Cortex of kidney (tissue), 1 donor: ENCODE measurements around the gene LRRC39.
A peak's percentile ranks its signal among the peaks of the same experiment; 100 is the strongest.

ENCODE experiments used
- DNase-seq: peaks from one replicate; lab custom pipeline; 2025; lab: John Stamatoyannopoulos, UW

Gene LRRC39

DNA sequence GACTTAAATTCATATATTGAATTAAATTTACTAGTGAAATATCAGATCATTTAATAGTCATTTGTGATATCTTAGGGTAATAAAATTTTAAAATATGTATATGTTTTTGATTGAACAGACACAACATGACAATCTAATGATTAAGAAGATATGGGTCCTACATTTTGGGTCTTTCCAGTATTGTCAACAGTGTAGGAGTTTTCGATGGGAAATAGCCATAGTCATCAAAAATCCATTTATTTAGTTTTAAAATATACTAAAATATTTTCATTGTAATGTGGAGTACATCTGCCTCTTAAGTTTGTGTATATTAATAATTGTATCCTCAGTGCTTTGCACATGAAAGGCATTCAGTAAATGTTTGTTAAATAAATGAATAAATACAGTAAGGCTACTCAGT is 31.1 kb downstream of the LRRC39 start:
- DNase-seq: no peak

DNA sequence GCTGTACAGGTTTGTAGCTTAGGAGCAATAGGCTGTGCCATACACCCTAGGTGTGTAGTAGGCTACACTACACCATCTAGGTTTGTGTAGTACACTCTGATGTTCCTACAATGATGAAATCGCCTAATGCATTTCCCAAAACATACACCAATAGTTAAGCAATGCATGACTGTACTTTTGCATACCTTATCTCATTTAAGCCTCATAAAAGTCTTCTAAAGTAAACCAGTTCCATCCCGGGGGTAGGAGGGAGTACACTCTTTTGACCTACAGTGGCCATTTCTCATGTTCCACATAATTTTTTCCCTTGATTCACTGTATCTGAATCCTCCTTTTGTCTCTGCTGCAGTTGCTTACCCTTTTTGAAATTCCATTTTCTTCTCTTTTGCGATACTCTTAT is 32.9 kb downstream of the LRRC39 start:
- DNase-seq: no peak

GRCh38 chr1:100142343-100142742 is 35.7 kb downstream of the LRRC39 start:
- no peak for DNase-seq

DNA sequence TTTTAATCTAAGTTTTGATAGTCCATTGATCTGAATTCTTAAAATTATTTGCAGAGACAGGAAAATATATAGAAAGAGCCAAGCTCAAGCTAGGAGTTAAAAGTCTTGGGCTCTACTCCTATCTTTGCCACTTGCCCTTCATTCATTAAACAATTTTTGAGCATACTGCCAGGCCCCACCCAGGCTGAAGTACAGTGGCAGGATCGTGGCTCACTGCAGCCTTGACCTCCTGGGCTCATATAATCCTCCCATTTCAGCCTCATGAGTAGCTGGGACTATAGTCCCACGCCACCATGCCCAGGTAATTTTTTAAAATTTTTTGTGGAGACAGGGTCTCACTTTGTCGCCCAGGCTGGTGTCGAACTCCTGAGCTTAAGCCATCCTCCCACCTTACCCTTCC is 36.9 kb downstream of the LRRC39 start:
- DNase-seq: no peak

DNA sequence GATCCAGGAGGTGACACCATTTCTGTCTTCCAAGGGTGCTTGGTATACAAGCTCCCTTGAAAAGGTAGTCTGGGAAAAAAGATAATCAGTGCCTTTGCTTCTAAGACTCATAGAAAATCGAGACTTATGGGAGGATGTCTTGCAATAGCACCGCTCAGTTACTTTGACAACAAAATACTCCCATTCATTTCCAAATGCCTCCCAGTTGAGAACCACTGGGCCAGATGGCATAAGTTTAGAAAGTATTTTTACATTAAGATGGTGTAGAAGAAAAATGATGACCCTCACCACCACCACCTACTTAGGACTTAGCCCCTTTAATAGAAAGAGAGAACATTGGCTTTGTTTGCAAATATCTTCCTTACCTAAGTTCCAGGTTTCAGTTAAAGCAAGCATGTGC is 40.5 kb downstream of the LRRC39 start:
- no peak for DNase-seq

DNA sequence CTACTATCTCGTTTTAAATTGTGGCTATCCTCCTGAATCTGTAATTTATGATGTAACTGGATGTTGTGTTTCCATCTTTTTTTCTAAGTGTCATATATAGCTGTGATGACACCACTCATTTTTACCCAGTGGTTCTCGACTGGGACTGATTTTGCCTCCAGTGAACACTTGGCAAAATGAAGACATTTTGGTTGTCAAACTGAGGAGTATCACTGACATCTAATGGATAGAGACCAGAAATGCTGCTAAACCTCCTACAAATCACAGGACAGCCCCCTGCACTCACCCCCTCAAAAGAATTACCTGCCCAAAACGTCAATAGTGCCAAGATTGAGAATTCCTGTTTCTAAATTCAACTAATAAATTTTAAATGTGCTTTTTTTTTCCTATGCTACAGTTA is 43.2 kb downstream of the LRRC39 start:
- no peak for DNase-seq

GRCh38 chr1:100132566-100133477 is 45.2 kb downstream of the LRRC39 start, which contains the start of the genes SASS6 and TRMT13:
Gene SASS6 (minus strand): TSS chr1:100132930. CDS start chr1:100132814, 116 bp downstream.
Gene TRMT13 (plus strand): TSS chr1:100133163. CDS start chr1:100133169, 6 bp downstream.
- peak; percentile 16 for DNase-seq

DNA sequence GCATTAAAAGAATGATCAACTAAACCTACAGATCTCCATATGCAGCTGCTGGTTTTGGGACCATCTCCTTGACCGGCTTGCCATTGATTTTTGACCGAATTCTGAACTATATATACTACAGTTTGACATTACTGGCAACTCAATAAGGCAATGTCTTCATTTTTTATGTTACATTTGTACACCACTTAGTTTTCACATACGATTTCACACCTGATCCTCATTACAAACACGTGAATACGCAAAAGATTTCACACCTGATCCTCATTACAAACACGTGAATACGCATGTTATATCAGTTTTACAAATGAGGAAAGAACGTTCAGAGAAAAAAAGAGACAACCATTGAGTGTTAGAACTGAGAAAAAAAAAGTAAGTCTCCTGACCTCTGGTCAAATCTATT is 46.4 kb downstream of the LRRC39 start:
- no peak for DNase-seq

- no peak for DNase-seq
These were observed 47.4 kb downstream of the LRRC39 start for GRCh38 chr1:100130552-100131077.

GRCh38 chr1:100127226-100127625 is 50.8 kb downstream of the LRRC39 start:
- DNase-seq: no peak

GRCh38 chr1:100122177-100122576 is 55.9 kb downstream of the LRRC39 start:
- DNase-seq: no peak

- no peak for DNase-seq
These were observed 62.5 kb downstream of the LRRC39 start for GRCh38 chr1:100115524-100115923.

GRCh38 chr1:100109554-100110066 is 68.4 kb downstream of the LRRC39 start:
- DNase-seq: no peak

- DNase-seq: no peak
These were observed 70.4 kb downstream of the LRRC39 start for GRCh38 chr1:100107696-100108095.

DNA sequence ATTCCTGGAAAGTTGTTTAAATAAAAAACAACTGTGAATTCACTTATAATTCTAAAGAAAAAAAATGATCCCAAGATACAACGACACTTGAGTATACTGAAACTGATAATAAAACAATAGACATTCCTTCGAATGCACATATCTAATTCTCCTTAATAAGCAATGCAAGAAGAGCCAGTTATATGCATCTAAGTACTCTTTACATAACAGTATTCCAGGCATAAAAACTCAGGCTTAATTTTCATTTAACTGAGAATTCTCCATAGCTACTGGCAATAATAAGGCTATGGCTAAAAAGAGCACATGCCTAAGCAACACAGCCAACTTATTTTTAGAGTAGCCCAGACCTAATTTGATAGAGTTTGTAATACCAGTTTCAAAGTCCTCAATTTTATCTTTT is 76.5 kb downstream of the LRRC39 start:
- DNase-seq: no peak

- DNase-seq: no peak
These were observed 77.9 kb downstream of the LRRC39 start for GRCh38 chr1:100100202-100100601.
